Measurements from ENCODE around the gene ZIC5. TPM values are rescaled to one million over a fixed set of nuclear protein-coding genes. Genes with fewer than 3 reads are reported as not detected.

The ZIC5 gene
- total RNA-seq, 1 donor from 2014 or later = 0.27 TPM

DNA sequence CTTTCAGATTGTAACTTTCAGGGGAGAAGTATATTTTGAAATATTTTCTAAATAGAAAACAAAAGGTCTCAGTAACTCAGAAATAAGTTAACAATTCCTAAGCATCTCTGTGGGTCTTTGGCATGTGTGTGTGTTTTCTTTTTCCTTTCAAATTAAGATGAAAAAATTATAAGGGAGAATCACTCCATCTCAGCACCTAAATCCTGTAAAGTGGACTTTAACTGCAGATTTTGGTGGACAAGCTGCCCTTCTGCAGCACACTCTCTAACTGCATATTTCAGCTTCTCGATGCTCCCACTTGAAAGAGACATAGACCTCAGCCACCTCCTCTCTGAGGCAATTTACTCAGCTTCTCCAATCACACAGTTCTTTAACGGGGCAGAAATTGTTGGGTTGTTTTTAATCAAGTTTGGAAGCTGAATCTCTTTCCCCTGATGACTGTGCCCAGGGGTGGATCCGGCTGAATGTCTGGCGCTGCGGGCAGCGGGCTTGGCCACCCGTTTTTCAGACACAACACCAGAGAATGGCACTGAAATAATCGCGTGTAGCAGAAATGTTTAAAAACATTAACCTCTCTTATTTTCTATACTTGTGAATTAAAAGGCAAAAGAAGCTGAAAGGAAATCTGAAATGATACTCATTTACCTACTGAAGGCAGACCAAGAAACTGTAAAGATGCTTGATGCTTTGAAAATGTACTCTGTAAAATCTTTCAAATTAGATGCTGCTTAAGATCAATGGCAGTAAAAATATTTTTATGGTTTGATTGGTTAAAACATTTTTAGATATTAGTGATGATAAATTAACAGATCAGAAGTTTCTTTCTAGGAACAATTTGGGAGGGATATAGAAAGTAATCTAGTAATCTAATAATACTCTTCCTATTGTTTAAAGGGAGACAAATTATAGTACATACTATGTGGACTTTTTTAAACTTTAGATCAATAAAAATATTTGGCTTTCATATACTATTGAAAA is 22.4 kb upstream of the ZIC5 start:
- H3K27ac Mint-ChIP-seq (ENCODE audit: unreplicated experiment) = no peak overlapping the region
- H3K9ac ChIP-seq (ENCODE audit: low read length) = no peak overlapping the region

DNA sequence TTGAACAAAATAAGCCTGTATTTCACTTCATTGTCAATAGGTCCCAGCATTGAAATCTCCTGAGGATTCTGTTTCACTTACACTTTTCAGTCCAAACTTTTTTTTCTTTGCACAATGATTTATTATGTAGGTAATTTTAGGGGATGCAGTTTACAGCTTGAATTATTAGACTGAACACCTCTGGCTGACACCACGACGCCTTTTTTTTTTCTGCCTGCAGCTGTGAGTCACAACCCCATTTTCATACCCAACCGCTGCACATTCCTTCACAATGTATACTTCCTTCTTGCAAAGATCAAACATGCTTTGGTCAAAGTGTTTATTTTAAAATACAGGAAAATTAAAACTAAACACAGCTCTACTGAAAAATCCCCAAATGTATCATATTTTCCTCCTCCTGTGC is 21.4 kb upstream of the ZIC5 start:
- no peak for TF ChIP-seq EZH2 (IDR thresholded peaks at IDR 0.05; ENCODE audit: insufficient read depth, low read length)
- TF ChIP-seq, protein P1, sequence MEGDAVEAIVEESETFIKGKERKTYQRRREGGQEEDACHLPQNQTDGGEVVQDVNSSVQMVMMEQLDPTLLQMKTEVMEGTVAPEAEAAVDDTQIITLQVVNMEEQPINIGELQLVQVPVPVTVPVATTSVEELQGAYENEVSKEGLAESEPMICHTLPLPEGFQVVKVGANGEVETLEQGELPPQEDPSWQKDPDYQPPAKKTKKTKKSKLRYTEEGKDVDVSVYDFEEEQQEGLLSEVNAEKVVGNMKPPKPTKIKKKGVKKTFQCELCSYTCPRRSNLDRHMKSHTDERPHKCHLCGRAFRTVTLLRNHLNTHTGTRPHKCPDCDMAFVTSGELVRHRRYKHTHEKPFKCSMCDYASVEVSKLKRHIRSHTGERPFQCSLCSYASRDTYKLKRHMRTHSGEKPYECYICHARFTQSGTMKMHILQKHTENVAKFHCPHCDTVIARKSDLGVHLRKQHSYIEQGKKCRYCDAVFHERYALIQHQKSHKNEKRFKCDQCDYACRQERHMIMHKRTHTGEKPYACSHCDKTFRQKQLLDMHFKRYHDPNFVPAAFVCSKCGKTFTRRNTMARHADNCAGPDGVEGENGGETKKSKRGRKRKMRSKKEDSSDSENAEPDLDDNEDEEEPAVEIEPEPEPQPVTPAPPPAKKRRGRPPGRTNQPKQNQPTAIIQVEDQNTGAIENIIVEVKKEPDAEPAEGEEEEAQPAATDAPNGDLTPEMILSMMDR (IDR thresholded peaks at IDR 0.05; ENCODE audit: insufficient read depth, low read depth, low read length) = no peak
- Mint-ChIP-seq H3K36me3 (ENCODE audit: low read depth, unreplicated experiment) (no peaks in the 10 kb centered on the region), H3K9me3 (ENCODE audit: unreplicated experiment) (peaks cover 8% of the 10 kb centered on the region), H3K27ac (ENCODE audit: unreplicated experiment) (no peak overlapping the region), H3K4me1 (ENCODE audit: low read depth, unreplicated experiment) (peaks cover 9% of the 10 kb centered on the region), H3K4me3 (ENCODE audit: unreplicated experiment) (no peak overlapping the region), H3K27me3 (ENCODE audit: low read depth, unreplicated experiment) (peaks cover 83% of the 10 kb centered on the region)
- Histone ChIP-seq H4K20me1 (ENCODE audit: insufficient read depth, low read length) (no peaks in the 10 kb centered on the region), H3K4me2 (ENCODE audit: low read length) (peak overlapping the region; percentile 7), H3K27me3 (ENCODE audit: insufficient read depth, low read length) (peaks cover 58% of the 10 kb centered on the region), H3K9ac (ENCODE audit: low read length) (no peak overlapping the region), H3K9me3 (ENCODE audit: insufficient read depth, low read depth, low read length) (no peaks in the 10 kb centered on the region), H3K4me3 (ENCODE audit: insufficient read depth, low read depth, low read length) (no peak overlapping the region), H3K4me1 (ENCODE audit: insufficient read depth, low read length) (no peaks in the 10 kb centered on the region), H3K27ac (ENCODE audit: low read depth, low read length) (no peak overlapping the region), H2AFZ (ENCODE audit: low read depth, low read length) (no peak overlapping the region), H3K79me2 (ENCODE audit: insufficient read depth, low read length) (peaks cover 2% of the 10 kb centered on the region), H3K36me3 (ENCODE audit: insufficient read depth, low read length) (no peaks in the 10 kb centered on the region)
- no peak for DNase-seq (ENCODE audit: low read depth)
- no peak for FAIRE-seq

More for the DNA sequence above, 22.4 kb upstream of the ZIC5 start:
- no peaks in the 10 kb centered on the region for H4K20me1 ChIP-seq (ENCODE audit: insufficient read depth, low read length)
- Mint-ChIP-seq H3K9me3 (ENCODE audit: unreplicated experiment) (peaks cover 8% of the 10 kb centered on the region), H3K27me3 (ENCODE audit: low read depth, unreplicated experiment) (peaks cover 84% of the 10 kb centered on the region), H3K4me3 (ENCODE audit: unreplicated experiment) (no peak overlapping the region), H3K4me1 (ENCODE audit: low read depth, unreplicated experiment) (peaks cover 9% of the 10 kb centered on the region), H3K36me3 (ENCODE audit: low read depth, unreplicated experiment) (no peaks in the 10 kb centered on the region)
- FAIRE-seq = no peak
- no peak for TF ChIP-seq EZH2 (IDR thresholded peaks at IDR 0.05; ENCODE audit: insufficient read depth, low read length)
- TF ChIP-seq, protein P1 (IDR thresholded peaks at IDR 0.05; ENCODE audit: insufficient read depth, low read depth, low read length) = no peak
- no peak for DNase-seq (ENCODE audit: low read depth)
- H3K79me2 ChIP-seq (ENCODE audit: insufficient read depth, low read length) = no peaks in the 10 kb centered on the region
- H3K4me3 ChIP-seq (ENCODE audit: insufficient read depth, low read depth, low read length) = no peak overlapping the region
- H3K4me1 ChIP-seq (ENCODE audit: insufficient read depth, low read length) = no peaks in the 10 kb centered on the region
- peaks cover 59% of the 10 kb centered on the region for H3K27me3 ChIP-seq (ENCODE audit: insufficient read depth, low read length)
- no peak overlapping the region for H2AFZ ChIP-seq (ENCODE audit: low read depth, low read length)
- peak overlapping the region; percentile 28 for H3K4me2 ChIP-seq (ENCODE audit: low read length)
- H3K36me3 ChIP-seq (ENCODE audit: insufficient read depth, low read length) = no peaks in the 10 kb centered on the region
- H3K9me3 ChIP-seq (ENCODE audit: insufficient read depth, low read depth, low read length) = no peaks in the 10 kb centered on the region
- no peak overlapping the region for H3K27ac ChIP-seq (ENCODE audit: low read depth, low read length)
